ENCODE measurements around the gene SNED1.
"Not testable (repeated sequence)": the region's sequence is repeated elsewhere in the genome, so short reads cannot be mapped to it uniquely, and the experiment has no call there.

The SNED1 gene

DNA sequence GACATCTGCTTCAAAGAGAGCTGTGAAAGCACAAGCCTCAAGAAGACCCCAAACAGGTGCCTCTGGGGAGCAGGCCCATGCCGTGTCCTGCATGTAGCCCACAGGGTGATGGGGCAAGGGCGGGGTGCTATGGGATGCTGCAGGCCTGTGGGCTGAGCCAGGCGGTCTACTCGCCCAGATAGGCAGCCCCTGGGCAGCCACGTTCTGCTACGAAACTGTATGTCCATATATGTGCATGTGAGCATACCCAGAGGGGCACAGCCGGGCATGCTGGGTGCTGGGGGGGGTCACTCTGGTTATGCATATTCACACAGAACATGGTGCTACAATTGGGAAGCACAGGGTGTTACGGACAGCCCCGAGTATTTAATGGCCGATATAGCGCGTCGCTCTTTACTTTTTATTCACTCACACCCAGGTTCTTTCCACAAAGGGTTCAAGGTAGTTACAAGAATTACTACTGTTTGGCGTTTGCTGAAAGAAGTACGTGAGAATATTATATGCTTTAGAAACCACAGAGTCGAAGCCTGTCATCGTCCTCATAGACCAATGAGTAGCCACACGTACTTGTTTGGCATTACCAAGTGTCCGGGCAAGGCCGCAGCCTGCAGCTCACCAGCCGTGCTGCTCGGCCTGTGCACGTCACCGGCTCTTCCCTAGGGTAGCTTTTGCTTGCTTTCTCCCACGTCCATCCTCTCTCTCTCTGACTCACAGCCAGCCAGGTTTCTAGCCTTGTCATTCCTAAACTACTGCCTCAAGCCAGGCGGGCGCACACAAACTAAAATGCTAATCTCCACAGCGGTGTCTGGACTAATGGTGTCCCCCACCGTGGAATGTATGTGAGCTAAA lies 89.2 kb downstream of the SNED1 start:
- DNase-seq (ENCODE audit: insufficient read length, low spot score) (no peak), FAIRE-seq (no peak)
- TF ChIP-seq POU2F2 (IDR thresholded peaks at IDR 0.05; ENCODE audit: low read depth, low read length) = no peak
- TF ChIP-seq POLR2AphosphoS5 (IDR thresholded peaks at IDR 0.05; ENCODE audit: low read depth, low read length) = no peak
- TF ChIP-seq SPI1 (IDR thresholded peaks at IDR 0.05; ENCODE audit: low read depth, low read length) = no peak
- no peak for TF ChIP-seq PAX5 (IDR thresholded peaks at IDR 0.05; ENCODE audit: insufficient read depth, low read length, severe bottlenecking)
- TF ChIP-seq POLR2A (IDR thresholded peaks at IDR 0.05; ENCODE audit: low read depth, low read length) = no peak
- no peak for TF ChIP-seq TAF1 (IDR thresholded peaks at IDR 0.05; ENCODE audit: low read depth, low read length)

- TF ChIP-seq SPI1 (IDR thresholded peaks at IDR 0.05; ENCODE audit: low read depth, low read length) (no peak), POU2F2 (IDR thresholded peaks at IDR 0.05; ENCODE audit: low read depth, low read length) (no peak), POLR2A (IDR thresholded peaks at IDR 0.05; ENCODE audit: low read depth, low read length) (no peak), PAX5 (IDR thresholded peaks at IDR 0.05; ENCODE audit: insufficient read depth, low read length, severe bottlenecking) (no peak)
- DNase-seq (ENCODE audit: insufficient read length, low spot score) (no peak), FAIRE-seq (no peak)
These were observed 90.0 kb downstream of the SNED1 start for GRCh38 chr2:241088376-241088775.

DNA sequence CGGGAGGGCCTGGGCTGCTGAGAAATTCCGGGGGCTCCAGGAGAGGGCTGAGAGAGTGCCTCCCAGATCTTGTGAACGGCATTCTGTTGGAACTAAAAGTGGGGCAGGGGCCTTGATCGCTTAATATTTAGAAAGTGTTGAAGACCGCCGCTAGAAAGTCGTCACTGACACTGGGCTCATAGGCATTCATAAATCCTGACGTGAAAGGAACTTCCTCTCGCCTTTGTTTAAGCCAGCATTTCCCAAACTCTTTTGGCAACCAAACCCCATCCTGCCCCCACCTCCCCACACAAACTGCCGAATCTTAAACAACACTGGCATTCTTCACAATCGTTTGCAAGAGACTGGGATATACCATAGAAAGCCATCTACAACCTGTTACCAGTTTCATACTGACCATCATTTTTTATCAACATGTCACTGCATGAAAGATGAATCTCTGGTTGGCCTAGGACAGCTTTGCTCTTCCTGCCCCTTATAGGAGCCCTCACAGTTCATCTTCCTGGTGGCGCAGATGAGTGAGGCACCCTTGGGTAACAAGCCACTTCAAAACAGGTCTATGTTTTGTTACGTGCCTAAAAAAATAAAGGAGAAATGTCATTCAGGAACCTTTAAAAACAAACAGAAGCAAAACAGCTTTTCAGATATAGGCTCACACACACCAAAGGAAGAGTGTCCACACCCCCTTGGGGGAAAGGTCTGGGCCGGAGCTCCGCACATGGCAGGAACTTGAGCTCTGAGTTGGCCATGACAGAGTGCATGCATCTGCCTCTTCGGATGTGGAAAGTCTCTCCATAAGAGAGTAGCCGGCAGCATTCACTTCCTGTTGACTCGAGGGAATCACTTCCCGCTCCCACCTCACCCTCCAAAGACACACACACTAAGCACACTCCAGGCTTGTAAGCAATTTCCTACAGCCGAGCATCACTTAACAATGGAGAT lies 90.6 kb downstream of the SNED1 start:
- DNase-seq (ENCODE audit: insufficient read length, low spot score) (no peak), FAIRE-seq (peak; percentile 43)
- TF ChIP-seq POU2F2 (IDR thresholded peaks at IDR 0.05; ENCODE audit: low read depth, low read length) (no peak), PAX5 (IDR thresholded peaks at IDR 0.05; ENCODE audit: insufficient read depth, low read length, severe bottlenecking) (no peak), TAF1 (IDR thresholded peaks at IDR 0.05; ENCODE audit: low read depth, low read length) (no peak), POLR2AphosphoS5 (IDR thresholded peaks at IDR 0.05; ENCODE audit: low read depth, low read length) (peak; percentile 22; the same call in 1 of the 2 replicates)

- no peak for DNase-seq (ENCODE audit: insufficient read length, low spot score)
- FAIRE-seq = no peak
- no peak for TF ChIP-seq PAX5 (IDR thresholded peaks at IDR 0.05; ENCODE audit: insufficient read depth, low read length, severe bottlenecking)
- TF ChIP-seq POU2F2 (IDR thresholded peaks at IDR 0.05; ENCODE audit: low read depth, low read length) = no peak
- TF ChIP-seq POLR2A (IDR thresholded peaks at IDR 0.05; ENCODE audit: low read depth, low read length) = no peak
- TF ChIP-seq POLR2AphosphoS5 (IDR thresholded peaks at IDR 0.05; ENCODE audit: low read depth, low read length) = no peak
- no peak for TF ChIP-seq TAF1 (IDR thresholded peaks at IDR 0.05; ENCODE audit: low read depth, low read length)
- no peak for TF ChIP-seq SPI1 (IDR thresholded peaks at IDR 0.05; ENCODE audit: low read depth, low read length)
These were observed 92.8 kb downstream of the SNED1 start for GRCh38 chr2:241091201-241091600.

- FAIRE-seq (no peak), DNase-seq (ENCODE audit: insufficient read length, low spot score) (no peak)
These were observed 93.5 kb downstream of the SNED1 start for GRCh38 chr2:241091734-241092445.

GRCh38 chr2:241092677-241093076 lies 94.3 kb downstream of the SNED1 start:
- TF ChIP-seq PAX5 (IDR thresholded peaks at IDR 0.05; ENCODE audit: insufficient read depth, low read length, severe bottlenecking) (no peak), POLR2AphosphoS5 (IDR thresholded peaks at IDR 0.05; ENCODE audit: low read depth, low read length) (no peak), POU2F2 (IDR thresholded peaks at IDR 0.05; ENCODE audit: low read depth, low read length) (no peak), TAF1 (IDR thresholded peaks at IDR 0.05; ENCODE audit: low read depth, low read length) (no peak), SPI1 (IDR thresholded peaks at IDR 0.05; ENCODE audit: low read depth, low read length) (no peak), POLR2A (IDR thresholded peaks at IDR 0.05; ENCODE audit: low read depth, low read length) (peak; percentile 4; the same call in 1 of the 2 replicates)

More at GRCh38 chr2:241091734-241092445, 93.5 kb downstream of the SNED1 start:
- TF ChIP-seq PAX5 (IDR thresholded peaks at IDR 0.05; ENCODE audit: insufficient read depth, low read length, severe bottlenecking) = no peak
- TF ChIP-seq POLR2A (IDR thresholded peaks at IDR 0.05; ENCODE audit: low read depth, low read length) = peak; percentile 30; the same call in 1 of the 2 replicates
- TF ChIP-seq POLR2AphosphoS5 (IDR thresholded peaks at IDR 0.05; ENCODE audit: low read depth, low read length) = peak; percentile 9; the same call in 1 of the 2 replicates

GRCh38 chr2:241093133-241093781 lies 94.8 kb downstream of the SNED1 start:
- FAIRE-seq; DNase-seq (ENCODE audit: insufficient read length, low spot score): not testable (repeated sequence)

More at GRCh38 chr2:241092677-241093076, 94.3 kb downstream of the SNED1 start:
- no peak for FAIRE-seq
- no peak for DNase-seq (ENCODE audit: insufficient read length, low spot score)

- FAIRE-seq = no peak
- no peak for DNase-seq (ENCODE audit: insufficient read length, low spot score)
- TF ChIP-seq POLR2A (IDR thresholded peaks at IDR 0.05; ENCODE audit: low read depth, low read length) (0 out of 2 replicates have a peak, but pooled peaks have one; percentile 8), TAF1 (IDR thresholded peaks at IDR 0.05; ENCODE audit: low read depth, low read length) (no peak)
These were observed 95.8 kb downstream of the SNED1 start for GRCh38 chr2:241094172-241094571.

DNA sequence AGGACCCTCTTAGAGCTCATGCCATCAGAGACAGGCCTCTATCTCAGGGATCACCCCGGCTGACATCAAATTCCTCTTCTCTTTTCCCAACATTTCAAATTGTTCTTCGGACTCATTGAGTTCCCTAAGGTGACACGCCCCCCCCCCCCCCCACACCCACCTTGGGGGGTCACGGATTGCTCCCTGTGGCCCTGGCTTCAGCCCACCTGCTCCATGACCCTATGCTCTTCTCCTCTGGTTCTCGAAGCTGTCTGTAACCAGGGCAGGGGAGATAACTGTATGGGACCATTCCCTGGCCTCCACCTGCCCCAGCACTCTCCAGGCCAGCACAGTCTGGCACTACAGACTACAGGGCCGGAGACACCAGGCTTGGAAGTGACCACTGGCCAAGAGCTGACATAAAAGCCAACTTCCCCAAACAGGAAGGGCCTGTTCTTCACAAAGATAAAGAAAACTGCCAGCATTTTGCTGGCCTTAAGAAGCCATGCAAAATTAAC lies 96.6 kb downstream of the SNED1 start:
- FAIRE-seq = no peak
- TF ChIP-seq SPI1 (IDR thresholded peaks at IDR 0.05; ENCODE audit: low read depth, low read length) = no peak
- TF ChIP-seq TAF1 (IDR thresholded peaks at IDR 0.05; ENCODE audit: low read depth, low read length) = no peak
- TF ChIP-seq POLR2A (IDR thresholded peaks at IDR 0.05; ENCODE audit: low read depth, low read length) = no peak; the same call in 1 of the 2 replicates
- no peak for TF ChIP-seq POLR2AphosphoS5 (IDR thresholded peaks at IDR 0.05; ENCODE audit: low read depth, low read length)
- TF ChIP-seq POU2F2 (IDR thresholded peaks at IDR 0.05; ENCODE audit: low read depth, low read length) = no peak
- DNase-seq (ENCODE audit: insufficient read length, low spot score) = no peak
